SH-SY5Y (cell line): ENCODE measurements around the gene ANO10.

ENCODE experiments used
- GATA2 ChIP-seq: IDR thresholded peaks from 2 replicates; pipeline ENCODE4 v1.6.1; 2011; ENCODE audit warnings: mild to moderate bottlenecking, low read depth, low read length
- GATA3 ChIP-seq: IDR thresholded peaks from 2 replicates; pipeline ENCODE4 v1.6.1; 2011; ENCODE audit warnings: low read depth, mild to moderate bottlenecking, low read length, moderate library complexity

GRCh38 chr3:43549626-43550290, 72.1 kb downstream of the ANO10 start:
- no peak for TF ChIP-seq GATA2
- no peak for TF ChIP-seq GATA3
